Mesenchymal stem cell (in vitro differentiated cells and primary cell): ENCODE measurements around the gene COP1.

ENCODE experiments used
- DNase-seq: peaks from one replicate; pipeline ENCODE4 v3.0.0-alpha.2; 2013
- H2AFZ ChIP-seq: one replicate; pipeline ENCODE4 v1.6.1; 2013; ENCODE audit warnings: low read depth, mild to moderate bottlenecking, control low read depth, inconsistent platforms, low read length, moderate library complexity
- H2AK5ac ChIP-seq: 2 replicates; pipeline ENCODE4 v1.6.1; 2013; ENCODE audit warnings: low read length, moderate library complexity, mild to moderate bottlenecking, inconsistent platforms; ENCODE audit not compliant: severe bottlenecking
- H2BK120ac ChIP-seq: one replicate; pipeline ENCODE4 v1.6.1; 2013; ENCODE audit warnings: low read depth, mild to moderate bottlenecking, inconsistent platforms, low read length, moderate library complexity
- H2BK12ac ChIP-seq, 2 experiments: one replicate each; pipeline ENCODE4 v1.6.1; 2013; ENCODE audit warnings: inconsistent platforms in 2 of 2, low read length in 2 of 2, mild to moderate bottlenecking in 2 of 2, moderate library complexity in 2 of 2, control low read depth in 1 of 2
- H2BK15ac ChIP-seq: one replicate; pipeline ENCODE4 v1.6.1; 2013; ENCODE audit warnings: mild to moderate bottlenecking, low read depth, inconsistent platforms; ENCODE audit not compliant: poor library complexity, severe bottlenecking
- H2BK5ac ChIP-seq: 2 replicates; pipeline ENCODE4 v1.6.1; 2013; ENCODE audit warnings: low read depth, mild to moderate bottlenecking, low read length, control low read depth, inconsistent platforms; ENCODE audit not compliant: poor library complexity, severe bottlenecking
- H3K14ac ChIP-seq, 2 experiments: one replicate each; pipeline ENCODE4 v1.6.1; 2013; ENCODE audit warnings: inconsistent platforms in 2 of 2, low read length in 2 of 2, control low read depth in 1 of 2, mild to moderate bottlenecking in 1 of 2, moderate library complexity in 1 of 2
- H3K18ac ChIP-seq, 2 experiments: one replicate each; pipeline ENCODE4 v1.6.1; 2013; ENCODE audit warnings: inconsistent platforms in 2 of 2, low read length in 2 of 2, control low read depth in 1 of 2, low read depth in 1 of 2, mild to moderate bottlenecking in 1 of 2
- H3K23ac ChIP-seq, 2 experiments: one replicate each; pipeline ENCODE4 v1.6.1; 2013; ENCODE audit warnings: inconsistent platforms in 2 of 2, low read length in 2 of 2, mild to moderate bottlenecking in 2 of 2, moderate library complexity in 2 of 2, control low read depth in 1 of 2
- H3K27ac ChIP-seq: 2 replicates; pipeline ENCODE4 v1.5.1; 2013; ENCODE audit warnings: mild to moderate bottlenecking, moderate library complexity, low read length, control low read depth, inconsistent platforms; ENCODE audit not compliant: poor library complexity, severe bottlenecking
- H3K27me3 ChIP-seq, 2 experiments: 2 replicates each; pipeline versions ENCODE4 v1.6.1 to v1.7.0; 2013; ENCODE audit warnings: low read length in 2 of 2, mild to moderate bottlenecking in 2 of 2, moderate library complexity in 2 of 2, control low read depth in 1 of 2, inconsistent platforms in 1 of 2; ENCODE audit not compliant: control insufficient read depth in 1 of 2, insufficient read depth in 1 of 2
- H3K36me3 ChIP-seq, 2 experiments: 2 replicates each; pipeline versions ENCODE4 v1.6.1 to v1.7.0; 2013; ENCODE audit warnings: low read length in 2 of 2, control low read depth in 1 of 2, inconsistent platforms in 1 of 2, low read depth in 1 of 2, mild to moderate bottlenecking in 1 of 2; ENCODE audit not compliant: insufficient read depth in 2 of 2, control insufficient read depth in 1 of 2
- H3K4ac ChIP-seq, 2 experiments: one replicate each; pipeline ENCODE4 v1.6.1; 2013; ENCODE audit warnings: inconsistent platforms in 2 of 2, low read length in 2 of 2, mild to moderate bottlenecking in 2 of 2, moderate library complexity in 2 of 2, control low read depth in 1 of 2, low read depth in 1 of 2
- H3K4me1 ChIP-seq: 2 replicates; pipeline ENCODE4 v1.6.1; 2013; ENCODE audit warnings: low read depth, low read length, control low read depth; ENCODE audit not compliant: control insufficient read depth, insufficient read depth
- H3K4me2 ChIP-seq: 2 replicates; pipeline ENCODE4 v1.6.1; 2013; ENCODE audit warnings: low read length, mild to moderate bottlenecking, inconsistent platforms; ENCODE audit not compliant: poor library complexity, severe bottlenecking
- H3K4me3 ChIP-seq, 2 experiments: 2 replicates each; pipeline versions ENCODE4 v1.5.1 to v1.7.0; 2013; ENCODE audit warnings: low read length in 2 of 2, mild to moderate bottlenecking in 2 of 2, control low read depth in 1 of 2, low read depth in 1 of 2; ENCODE audit not compliant: insufficient read depth in 1 of 2
- H3K79me1 ChIP-seq: replicated peaks from 2 replicates; pipeline ENCODE4 v1.6.1; 2013; ENCODE audit warnings: mild to moderate bottlenecking, control low read depth, low read length, inconsistent platforms; ENCODE audit not compliant: poor library complexity, severe bottlenecking
- H3K9ac ChIP-seq: 2 replicates; pipeline ENCODE4 v1.7.0; 2013; ENCODE audit warnings: mild to moderate bottlenecking, low read length, moderate library complexity
- H3K9me3 ChIP-seq: 2 replicates; pipeline ENCODE4 v1.7.0; 2013; ENCODE audit warnings: mild to moderate bottlenecking, low read length; ENCODE audit not compliant: control insufficient read depth
- H4K8ac ChIP-seq: one replicate; pipeline ENCODE4 v1.6.1; 2013; ENCODE audit warnings: inconsistent platforms, mild to moderate bottlenecking, low read length, moderate library complexity
- H4K91ac ChIP-seq: one replicate; pipeline ENCODE4 v1.6.1; 2013; ENCODE audit warnings: mild to moderate bottlenecking, low read length, inconsistent platforms
- WGBS: methylation state at CpG from one replicate; pipeline ENCODE4 v1.1.7; 2013; ENCODE audit warnings: mixed read lengths; 5-methylcytosine and 5-hydroxymethylcytosine counted together

Gene COP1

DNA sequence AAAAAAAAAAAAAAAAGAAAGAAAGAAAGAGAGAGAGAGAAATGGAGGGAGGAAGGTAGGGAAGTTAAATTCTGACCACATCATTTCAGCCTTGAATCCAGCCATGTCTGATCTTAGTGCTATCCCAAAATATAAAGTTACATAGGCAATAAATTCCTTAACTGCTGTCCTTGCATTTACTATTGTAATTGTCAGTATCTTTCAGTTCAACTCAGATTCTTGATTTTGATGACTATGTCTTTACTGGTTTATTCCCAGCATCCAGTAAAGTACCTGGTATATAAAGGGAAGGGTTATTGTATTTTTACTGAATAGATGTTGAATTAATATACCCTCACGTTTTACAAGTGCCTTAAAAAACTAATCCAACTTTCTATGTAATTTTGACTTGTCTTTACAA lies 8.9 kb upstream of the COP1 start:
- Histone ChIP-seq H3K18ac (no peak overlapping the region), H3K36me3 (no peaks in the 10 kb centered on the region), H3K27ac (no peak overlapping the region), H3K4ac (no peak overlapping the region), H4K8ac (no peak overlapping the region), H3K4me1 (no peaks in the 10 kb centered on the region), H3K4me2 (no peak overlapping the region), H2BK15ac (no peak overlapping the region), H3K79me1 (no peaks in the 10 kb centered on the region), H2BK120ac (no peak overlapping the region), H4K91ac (no peak overlapping the region), H2BK12ac (no peak overlapping the region), H2BK5ac (no peak overlapping the region), H2AK5ac (no peak overlapping the region), H3K4me3 (no peak overlapping the region), H3K14ac (no peak overlapping the region), H3K9ac (no peak overlapping the region), H3K23ac (no peak overlapping the region), H2AFZ (no peak overlapping the region), H3K9me3 (no peaks in the 10 kb centered on the region), H3K27me3 (no peaks in the 10 kb centered on the region)
- DNase-seq: no peak
- no CpG with 5 or more reads among the region's 1 CpG for WGBS

DNA sequence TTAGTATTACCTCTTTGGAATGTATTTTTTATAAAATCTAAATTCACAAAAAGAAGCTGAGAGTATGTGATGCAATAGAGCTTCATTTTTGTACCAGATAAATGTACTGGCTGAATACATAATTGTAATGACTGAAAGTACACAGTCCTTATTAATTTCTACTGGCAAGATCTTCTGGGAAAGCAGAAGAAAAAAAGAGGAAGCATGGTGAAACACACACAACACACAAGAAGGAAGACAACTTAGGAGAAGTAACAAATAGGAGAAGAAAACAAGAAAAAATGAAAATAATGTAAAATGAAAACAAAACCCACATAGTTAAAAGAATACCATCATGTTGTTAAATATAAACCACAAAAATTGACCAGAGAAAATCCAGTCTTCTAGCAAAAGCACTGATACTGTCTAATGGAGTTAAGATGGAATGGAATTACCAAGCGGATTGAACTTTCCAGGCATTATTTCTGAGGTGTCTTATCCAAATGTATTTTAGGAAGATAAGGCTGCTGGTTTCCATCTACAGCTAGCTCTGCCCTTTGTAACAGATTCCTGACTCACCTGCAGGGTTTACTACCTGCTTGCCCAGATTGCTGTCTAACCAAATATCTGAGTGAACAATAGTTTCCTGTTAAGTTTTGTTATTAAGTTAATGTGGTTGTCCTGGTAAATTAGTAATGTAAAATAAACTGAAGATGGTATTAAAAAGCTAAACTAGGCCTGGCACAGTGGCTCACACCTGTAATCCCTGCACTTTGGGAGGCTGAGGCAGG lies 4.5 kb upstream of the COP1 start:
- no peak overlapping the region for H4K91ac ChIP-seq
- H3K36me3 ChIP-seq: no peaks in the 10 kb centered on the region
- no peak overlapping the region for H3K4me3 ChIP-seq
- H3K9me3 ChIP-seq: no peaks in the 10 kb centered on the region
- no peak overlapping the region for H3K4ac ChIP-seq
- H3K4me2 ChIP-seq: no peak overlapping the region
- H3K27ac ChIP-seq: no peak overlapping the region
- no peak overlapping the region for H2AFZ ChIP-seq
- no peak overlapping the region for H3K18ac ChIP-seq
- no peak overlapping the region for H3K23ac ChIP-seq
- H2BK5ac ChIP-seq: no peak overlapping the region
- no peak overlapping the region for H3K9ac ChIP-seq
- H2AK5ac ChIP-seq: no peak overlapping the region
- peaks cover 3% of the 10 kb centered on the region for H3K4me1 ChIP-seq
- 100% methylated on average over 1 of the region's 1 CpG for WGBS
- DNase-seq: no peak
- no peaks in the 10 kb centered on the region for H3K27me3 ChIP-seq
- H2BK15ac ChIP-seq: no peak overlapping the region
- no peak overlapping the region for H3K14ac ChIP-seq
- H2BK12ac ChIP-seq: no peak overlapping the region
- H2BK120ac ChIP-seq: no peak overlapping the region
- H4K8ac ChIP-seq: no peak overlapping the region
- H3K79me1 ChIP-seq: peaks cover 5% of the 10 kb centered on the region

DNA sequence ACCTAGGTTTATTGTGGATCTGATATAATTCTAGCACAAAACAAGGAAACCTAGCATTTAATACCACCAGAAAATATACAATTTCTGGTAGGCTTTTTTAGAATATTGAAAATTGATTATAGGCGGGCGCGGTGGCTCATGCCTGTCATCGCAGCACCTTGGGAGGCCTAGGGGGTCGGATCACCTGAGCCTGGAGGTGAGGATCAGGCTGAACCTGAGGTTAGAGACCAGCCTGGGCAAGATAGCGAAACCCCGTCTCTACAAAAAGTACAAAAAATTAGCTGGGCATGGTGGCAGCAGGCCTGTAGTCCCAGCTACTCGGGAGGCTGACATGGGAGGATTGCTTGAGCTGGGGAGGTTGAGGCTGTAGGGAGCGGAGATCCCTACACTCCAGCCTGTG lies 948 bp upstream of the COP1 start:
- Histone ChIP-seq H2AFZ (no peak overlapping the region), H3K4ac (peak overlapping the region in 1 of 2 experiments; percentile 7), H2AK5ac (no peak overlapping the region), H3K27ac (no peak overlapping the region), H3K4me1 (peaks cover 7% of the 10 kb centered on the region), H2BK120ac (no peak overlapping the region), H3K14ac (no peak overlapping the region), H3K4me3 (peak overlapping the region; percentile 48 to 88), H3K9me3 (no peaks in the 10 kb centered on the region), H3K27me3 (no peaks in the 10 kb centered on the region), H4K91ac (no peak overlapping the region), H2BK15ac (no peak overlapping the region), H3K79me1 (peaks cover 5% of the 10 kb centered on the region), H3K36me3 (no peaks in the 10 kb centered on the region), H3K23ac (no peak overlapping the region), H3K4me2 (peak overlapping the region; percentile 89), H3K18ac (peak overlapping the region in 1 of 2 experiments; percentile 24), H4K8ac (peak overlapping the region; percentile 76), H2BK12ac (no peak overlapping the region), H2BK5ac (no peak overlapping the region), H3K9ac (peak overlapping the region; percentile 86)
- WGBS: 69% methylated on average over 7 of the region's 9 CpGs
- DNase-seq: no peak

DNA sequence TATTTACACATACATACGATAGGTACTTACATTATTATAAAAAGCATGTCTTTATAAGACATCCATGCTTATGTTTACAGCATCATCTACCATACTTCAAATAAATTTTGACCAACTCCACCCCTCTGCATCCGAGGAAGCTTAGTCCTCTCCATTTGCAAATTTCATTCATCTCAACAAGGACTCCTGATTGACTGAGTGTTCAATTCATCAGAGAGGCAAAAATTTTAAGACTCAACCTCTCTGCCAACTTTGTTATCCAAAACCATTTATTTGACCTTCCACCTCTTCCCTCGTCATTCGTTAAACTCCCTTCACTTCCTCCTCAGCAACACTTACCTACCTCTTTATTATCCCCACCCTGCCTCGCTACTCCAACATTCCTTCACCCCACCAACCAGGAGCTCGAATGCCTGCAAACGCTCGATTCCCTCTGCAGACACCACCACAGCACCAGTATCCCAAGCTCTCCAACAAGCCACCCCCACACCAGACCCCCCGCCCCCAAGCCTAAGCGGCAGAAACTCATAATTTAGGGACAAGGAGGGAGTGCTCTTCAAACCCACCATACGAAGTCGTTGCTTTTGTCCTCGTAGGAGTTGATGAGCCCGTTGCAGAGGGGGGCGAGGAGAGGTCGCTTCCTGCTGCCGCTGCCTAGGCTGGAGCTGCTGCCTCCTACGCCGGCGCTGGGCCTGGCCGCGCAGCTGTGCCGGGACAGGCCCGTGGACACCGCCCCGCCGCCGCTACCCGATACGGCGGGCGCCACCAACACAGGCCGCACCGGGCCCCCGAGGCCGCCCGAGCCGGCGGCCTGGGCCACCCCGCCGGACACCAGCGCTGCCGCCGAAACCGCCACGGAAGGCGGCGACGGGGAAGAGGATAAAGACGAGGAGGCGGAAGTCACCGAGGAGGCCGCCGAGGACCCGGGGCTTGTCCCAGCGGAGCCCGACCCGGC lies 803 bp downstream of the COP1 start:
- Histone ChIP-seq H4K8ac (peak overlapping the region; percentile 94), H2AK5ac (no peak overlapping the region), H3K14ac (peak overlapping the region; percentile 5 to 53), H3K4me2 (peak overlapping the region; percentile 78), H2BK5ac (peak overlapping the region; percentile 86), H2BK15ac (peak overlapping the region; percentile 74), H2AFZ (peak overlapping the region; percentile 55), H3K9me3 (no peaks in the 10 kb centered on the region), H3K4me3 (peak overlapping the region; percentile 88 to 96), H3K27ac (peak overlapping the region; percentile 82), H3K23ac (peak overlapping the region in 1 of 2 experiments; percentile 66), H3K4ac (peak overlapping the region; percentile 60 to 97), H3K36me3 (no peaks in the 10 kb centered on the region), H3K9ac (peak overlapping the region; percentile 86), H3K79me1 (peaks cover 5% of the 10 kb centered on the region), H2BK120ac (peak overlapping the region; percentile 90), H3K4me1 (peaks cover 7% of the 10 kb centered on the region), H2BK12ac (peak overlapping the region in 1 of 2 experiments; percentile 15), H3K18ac (peak overlapping the region; percentile 84 to 93), H4K91ac (peak overlapping the region; percentile 87), H3K27me3 (no peaks in the 10 kb centered on the region)
- WGBS: under 1% methylated on average over 42 of the region's 58 CpGs
- peak; percentile 70 for DNase-seq
